WERI-Rb-1 (cell line): ENCODE data around the gene OR13C4.

Experiments
- DNase-seq: peaks from one replicate; pipeline ENCODE4 v3.0.0-alpha.2; 2020
- H3K27ac ChIP-seq: fragments of 250-450 bp; sonication (Bioruptor Pico); 2 replicates; pipeline ENCODE4 v1.5.1; 2020; ENCODE audit warnings: mild to moderate bottlenecking, moderate library complexity
- H3K27me3 ChIP-seq: fragments of 250-450 bp; sonication (Bioruptor Pico); 2 replicates; pipeline ENCODE4 v1.5.1; 2021; ENCODE audit warnings: mild to moderate bottlenecking, low read depth, moderate library complexity; ENCODE audit not compliant: insufficient read depth, severe bottlenecking
- H3K36me3 ChIP-seq: fragments of 250-450 bp; sonication (Bioruptor Pico); 2 replicates; pipeline ENCODE4 v1.5.1; 2020; ENCODE audit warnings: mild to moderate bottlenecking, moderate library complexity
- H3K4me3 ChIP-seq: 2 replicates; pipeline ENCODE4 v1.5.1; 2011; ENCODE audit warnings: low read depth, mild to moderate bottlenecking, control low read depth, low read length
- H3K9me3 ChIP-seq: fragments of 250-450 bp; sonication (Bioruptor Pico); 2 replicates; pipeline ENCODE4 v1.5.1; 2021; ENCODE audit warnings: mild to moderate bottlenecking, moderate library complexity; ENCODE audit not compliant: severe bottlenecking
- TF ChIP-seq, protein P1 (sequence below): IDR thresholded peaks from 2 replicates; pipeline ENCODE4 v1.5.1; 2011; ENCODE audit warnings: low read depth, mild to moderate bottlenecking, control low read depth, inconsistent platforms, low read length

OR13C4 gene

DNA sequence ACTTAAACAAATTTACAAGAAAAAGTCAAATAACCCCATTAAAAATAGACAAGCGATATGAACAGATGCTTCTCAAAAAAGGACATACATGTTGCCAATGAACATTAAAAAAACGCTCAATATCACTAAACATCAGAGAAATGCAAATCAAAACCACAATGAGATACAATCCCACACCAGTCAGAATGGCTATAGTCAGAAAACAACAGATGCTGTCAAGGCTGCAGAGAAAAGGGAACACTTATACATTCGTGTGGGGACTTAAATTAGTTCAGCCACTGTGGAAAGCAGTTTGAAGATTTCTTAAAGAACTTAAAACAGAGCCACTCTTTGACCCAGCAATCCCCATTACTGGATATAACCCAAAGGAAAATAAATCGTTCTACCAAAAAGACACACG lies 12.1 kb downstream of the OR13C4 start:
- TF ChIP-seq, protein P1, sequence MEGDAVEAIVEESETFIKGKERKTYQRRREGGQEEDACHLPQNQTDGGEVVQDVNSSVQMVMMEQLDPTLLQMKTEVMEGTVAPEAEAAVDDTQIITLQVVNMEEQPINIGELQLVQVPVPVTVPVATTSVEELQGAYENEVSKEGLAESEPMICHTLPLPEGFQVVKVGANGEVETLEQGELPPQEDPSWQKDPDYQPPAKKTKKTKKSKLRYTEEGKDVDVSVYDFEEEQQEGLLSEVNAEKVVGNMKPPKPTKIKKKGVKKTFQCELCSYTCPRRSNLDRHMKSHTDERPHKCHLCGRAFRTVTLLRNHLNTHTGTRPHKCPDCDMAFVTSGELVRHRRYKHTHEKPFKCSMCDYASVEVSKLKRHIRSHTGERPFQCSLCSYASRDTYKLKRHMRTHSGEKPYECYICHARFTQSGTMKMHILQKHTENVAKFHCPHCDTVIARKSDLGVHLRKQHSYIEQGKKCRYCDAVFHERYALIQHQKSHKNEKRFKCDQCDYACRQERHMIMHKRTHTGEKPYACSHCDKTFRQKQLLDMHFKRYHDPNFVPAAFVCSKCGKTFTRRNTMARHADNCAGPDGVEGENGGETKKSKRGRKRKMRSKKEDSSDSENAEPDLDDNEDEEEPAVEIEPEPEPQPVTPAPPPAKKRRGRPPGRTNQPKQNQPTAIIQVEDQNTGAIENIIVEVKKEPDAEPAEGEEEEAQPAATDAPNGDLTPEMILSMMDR: no peak
- Histone ChIP-seq H3K4me3 (no peak overlapping the region), H3K9me3 (no peaks in the 10 kb centered on the region), H3K27me3 (no peaks in the 10 kb centered on the region), H3K36me3 (no peaks in the 10 kb centered on the region), H3K27ac (no peak overlapping the region)
- no peak for DNase-seq

DNA sequence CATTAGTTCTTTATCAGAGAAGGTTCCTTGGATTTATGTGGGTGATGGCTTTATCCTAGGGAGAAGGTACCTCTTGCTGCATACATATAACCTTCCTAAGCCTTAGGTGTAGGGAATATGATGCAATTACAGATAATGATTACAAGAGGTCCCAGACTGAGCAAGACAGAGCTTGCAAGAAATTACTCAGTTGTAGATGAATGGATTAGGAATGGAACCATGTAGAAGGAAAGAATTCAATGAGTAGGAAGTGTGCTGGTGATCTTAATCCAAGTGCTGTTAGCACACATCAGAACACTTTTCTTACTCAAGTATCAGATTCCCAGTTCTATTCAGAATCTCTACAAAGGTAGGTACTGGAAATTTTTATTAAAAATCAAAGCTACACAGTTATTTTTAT lies 20.4 kb downstream of the OR13C4 start:
- H3K4me3 ChIP-seq: no peak overlapping the region
- no peaks in the 10 kb centered on the region for H3K9me3 ChIP-seq
- no peak overlapping the region for H3K27ac ChIP-seq
- H3K36me3 ChIP-seq: no peaks in the 10 kb centered on the region
- H3K27me3 ChIP-seq: no peaks in the 10 kb centered on the region
- DNase-seq: no peak
- TF ChIP-seq, protein P1: no peak

DNA sequence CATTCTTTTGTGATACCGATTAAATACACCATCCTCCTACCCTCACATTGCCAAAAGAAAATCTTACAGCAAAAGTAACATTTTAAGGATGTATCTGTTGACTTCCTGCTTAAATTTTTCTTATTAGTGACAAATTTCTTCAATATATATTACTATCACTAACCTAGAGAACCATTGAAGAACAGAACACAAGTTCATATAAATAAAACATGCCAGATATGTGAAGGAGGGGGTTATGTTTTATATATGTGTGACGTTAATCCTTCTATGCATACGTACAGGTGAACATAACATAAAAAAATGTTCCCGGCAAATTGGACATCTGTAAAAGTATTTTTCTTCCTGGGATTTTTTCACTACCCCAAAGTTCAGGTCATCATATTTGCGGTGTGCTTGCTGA lies 23.0 kb downstream of the OR13C4 start, which contains the start of gene OR13F1:
Gene OR13F1 (plus strand): TSS at position 301 of the 400 bp plus-strand sequence. CDS start 0 bp downstream, at position 301.
- Histone ChIP-seq H3K27me3 (no peaks in the 10 kb centered on the region), H3K4me3 (no peak within 1 kb of the TSS), H3K36me3 (no peaks in the 10 kb centered on the region), H3K9me3 (no peaks in the 10 kb centered on the region), H3K27ac (no peak within 1 kb of the TSS)
- TF ChIP-seq, protein P1: no peak
- no peak for DNase-seq

DNA sequence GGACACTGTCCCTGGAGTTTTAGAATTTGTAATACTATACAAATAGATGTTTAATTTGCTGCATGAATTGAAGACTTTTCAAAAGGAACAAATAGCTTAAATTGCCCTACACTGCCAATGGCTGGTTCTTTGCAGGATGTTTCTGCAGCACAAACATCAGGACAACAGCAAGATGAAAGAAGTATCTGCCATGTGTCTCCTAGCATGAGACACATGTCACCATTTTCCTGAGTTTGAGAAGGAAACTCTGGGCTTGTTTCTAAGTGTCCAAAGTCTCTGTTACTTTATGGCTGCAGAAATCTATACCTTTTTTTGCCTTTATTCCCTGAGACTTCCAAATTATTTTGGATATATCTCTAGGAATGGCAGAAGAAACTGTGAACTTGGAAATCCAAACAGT lies 23.6 kb downstream of the OR13C4 start:
- H3K4me3 ChIP-seq: no peak overlapping the region
- no peaks in the 10 kb centered on the region for H3K36me3 ChIP-seq
- H3K9me3 ChIP-seq: no peaks in the 10 kb centered on the region
- TF ChIP-seq, protein P1: no peak
- no peaks in the 10 kb centered on the region for H3K27me3 ChIP-seq
- no peak for DNase-seq
- no peak overlapping the region for H3K27ac ChIP-seq

DNA sequence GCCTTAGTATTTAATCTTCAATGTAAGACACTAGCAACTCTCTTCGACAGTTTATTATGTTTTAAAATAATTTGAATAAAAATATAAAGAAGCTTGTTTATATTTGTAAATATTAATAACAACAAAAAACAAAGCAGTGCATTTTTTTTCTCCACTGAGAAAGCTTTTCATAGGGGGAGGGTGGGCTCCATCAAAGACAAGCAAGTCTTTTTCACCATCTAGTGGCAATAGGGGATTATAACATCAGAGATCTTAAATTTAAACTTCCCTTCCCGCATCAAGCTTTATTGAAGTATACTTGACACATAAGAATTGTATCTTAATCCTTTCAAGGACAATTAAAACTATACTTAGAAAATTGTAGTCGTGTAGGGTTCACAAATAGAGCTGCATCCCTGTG lies 32.2 kb downstream of the OR13C4 start:
- Histone ChIP-seq H3K36me3 (no peaks in the 10 kb centered on the region), H3K27me3 (no peaks in the 10 kb centered on the region), H3K4me3 (no peak overlapping the region), H3K9me3 (peaks cover 4% of the 10 kb centered on the region), H3K27ac (no peak overlapping the region)
- DNase-seq: no peak
- TF ChIP-seq, protein P1: peak; percentile 41

DNA sequence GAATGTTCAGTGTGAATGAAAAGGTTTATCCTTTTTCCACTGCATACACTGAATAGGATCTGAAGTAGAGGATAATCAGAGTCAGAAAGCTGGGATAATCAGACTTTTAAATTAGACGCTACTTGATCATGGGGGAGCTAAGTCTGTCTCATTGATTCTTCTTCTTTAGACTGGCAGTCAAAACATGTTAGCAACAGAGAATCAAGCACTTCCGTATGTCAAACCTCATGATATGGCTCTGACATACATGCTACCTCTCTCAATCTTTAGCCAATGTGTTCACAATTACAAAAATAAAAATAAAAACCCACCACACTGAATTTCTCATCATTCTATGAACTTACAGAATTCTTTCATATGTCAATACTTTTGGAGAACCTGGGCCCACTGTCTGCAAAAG lies 42.0 kb downstream of the OR13C4 start:
- no peak for DNase-seq
- Histone ChIP-seq H3K4me3 (no peak overlapping the region), H3K27me3 (no peaks in the 10 kb centered on the region), H3K9me3 (no peaks in the 10 kb centered on the region), H3K27ac (no peak overlapping the region), H3K36me3 (no peaks in the 10 kb centered on the region)
- TF ChIP-seq, protein P1: no peak
